Chondrocyte (in vitro differentiated cells): ENCODE data around the gene METTL16. TPM values are rescaled to one million over a fixed set of nuclear protein-coding genes. Genes with fewer than 3 reads are reported as not detected.
A peak's percentile ranks its signal among the peaks of the same experiment; 100 is the strongest.

Experiments used
- DNase-seq: peaks from one replicate; pipeline ENCODE4 v3.0.0; 2021; ENCODE audit warnings: mixed read lengths, low spot score
- H3K27ac Mint-ChIP-seq: one replicate; pipeline ENCODE4 v1.8.0; 2021; ENCODE audit warnings: mild to moderate bottlenecking, moderate library complexity, mixed read lengths; ENCODE audit not compliant: unreplicated experiment
- H3K27me3 Mint-ChIP-seq: 2 replicates; pipeline ENCODE4 v1.8.0; 2021; ENCODE audit warnings: low read depth, mixed read lengths
- H3K36me3 Mint-ChIP-seq: 2 replicates; pipeline ENCODE4 v1.8.0; 2021; ENCODE audit warnings: low read depth, mixed read lengths
- H3K4me1 Mint-ChIP-seq: 2 replicates; pipeline ENCODE4 v1.8.0; 2021; ENCODE audit warnings: low read depth, mild to moderate bottlenecking, mixed read lengths
- H3K4me3 Mint-ChIP-seq: one replicate; pipeline ENCODE4 v1.8.0; 2021; ENCODE audit warnings: mild to moderate bottlenecking, moderate library complexity, mixed read lengths; ENCODE audit not compliant: unreplicated experiment
- H3K9me3 Mint-ChIP-seq: 2 replicates; pipeline ENCODE4 v1.8.0; 2021; ENCODE audit warnings: low read depth, mixed read lengths
- total RNA-seq: library from RNA; stranded (reverse); gene quantifications from 3 replicates; pipeline ENCODE4 v1.2.1, GENCODE V29; 2021
- TF ChIP-seq, protein P1 (sequence below): fragments of 200-600 bp; sonication (generic); IDR thresholded peaks from 2 replicates; pipeline ENCODE4 v1.5.0; 2021; ENCODE audit warnings: antibody characterized with exemption, mild to moderate bottlenecking, moderate library complexity

The METTL16 gene
- total RNA-seq, 1 donor from 2014 or later = 21.2 TPM

- DNase-seq = peak; percentile 84
- peak overlapping the region; percentile 84 for H3K27ac Mint-ChIP-seq
- peaks cover 58% of the 10 kb centered on the region for H3K4me1 Mint-ChIP-seq
- no peaks in the 10 kb centered on the region for H3K27me3 Mint-ChIP-seq
- no peaks in the 10 kb centered on the region for H3K36me3 Mint-ChIP-seq
- TF ChIP-seq, protein P1, sequence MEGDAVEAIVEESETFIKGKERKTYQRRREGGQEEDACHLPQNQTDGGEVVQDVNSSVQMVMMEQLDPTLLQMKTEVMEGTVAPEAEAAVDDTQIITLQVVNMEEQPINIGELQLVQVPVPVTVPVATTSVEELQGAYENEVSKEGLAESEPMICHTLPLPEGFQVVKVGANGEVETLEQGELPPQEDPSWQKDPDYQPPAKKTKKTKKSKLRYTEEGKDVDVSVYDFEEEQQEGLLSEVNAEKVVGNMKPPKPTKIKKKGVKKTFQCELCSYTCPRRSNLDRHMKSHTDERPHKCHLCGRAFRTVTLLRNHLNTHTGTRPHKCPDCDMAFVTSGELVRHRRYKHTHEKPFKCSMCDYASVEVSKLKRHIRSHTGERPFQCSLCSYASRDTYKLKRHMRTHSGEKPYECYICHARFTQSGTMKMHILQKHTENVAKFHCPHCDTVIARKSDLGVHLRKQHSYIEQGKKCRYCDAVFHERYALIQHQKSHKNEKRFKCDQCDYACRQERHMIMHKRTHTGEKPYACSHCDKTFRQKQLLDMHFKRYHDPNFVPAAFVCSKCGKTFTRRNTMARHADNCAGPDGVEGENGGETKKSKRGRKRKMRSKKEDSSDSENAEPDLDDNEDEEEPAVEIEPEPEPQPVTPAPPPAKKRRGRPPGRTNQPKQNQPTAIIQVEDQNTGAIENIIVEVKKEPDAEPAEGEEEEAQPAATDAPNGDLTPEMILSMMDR = no peak
- no peaks in the 10 kb centered on the region for H3K9me3 Mint-ChIP-seq
- no peak overlapping the region for H3K4me3 Mint-ChIP-seq
Observed at GRCh38 chr17:2394775-2395201, 116.9 kb downstream of the METTL16 start.

- H3K9me3 Mint-ChIP-seq = no peaks in the 10 kb centered on the region
- H3K27ac Mint-ChIP-seq = peak overlapping the region; percentile 84
- H3K27me3 Mint-ChIP-seq = no peaks in the 10 kb centered on the region
- H3K4me3 Mint-ChIP-seq = peak overlapping the region; percentile 67
- DNase-seq = peak; percentile 92
- no peaks in the 10 kb centered on the region for H3K36me3 Mint-ChIP-seq
- TF ChIP-seq, protein P1 = no peak
- peaks cover 56% of the 10 kb centered on the region for H3K4me1 Mint-ChIP-seq
Observed at GRCh38 chr17:2393954-2394749, 117.5 kb downstream of the METTL16 start.

- peak; percentile 89 for DNase-seq
- Mint-ChIP-seq H3K27me3 (no peaks in the 10 kb centered on the region), H3K4me3 (peak overlapping the region; percentile 77), H3K27ac (peak overlapping the region; percentile 94), H3K9me3 (no peaks in the 10 kb centered on the region), H3K4me1 (peaks cover 49% of the 10 kb centered on the region), H3K36me3 (peaks cover 3% of the 10 kb centered on the region)
- TF ChIP-seq, protein P1 = no peak
Observed at GRCh38 chr17:2393174-2393953, 118.3 kb downstream of the METTL16 start.

GRCh38 chr17:2392252-2393173 lies 119.2 kb downstream of the METTL16 start:
- Mint-ChIP-seq H3K4me3 (peak overlapping the region; percentile 81), H3K27me3 (no peaks in the 10 kb centered on the region), H3K27ac (peak overlapping the region; percentile 96), H3K9me3 (no peaks in the 10 kb centered on the region), H3K36me3 (peaks cover 6% of the 10 kb centered on the region), H3K4me1 (peaks cover 41% of the 10 kb centered on the region)
- DNase-seq = peak; percentile 97
- TF ChIP-seq, protein P1 = no peak
